GM18873 (cell line): ENCODE results near the gene DAGLB.

Source experiments
- ATAC-seq: cut with Tn5 transposase; IDR thresholded peaks from one replicate; pipeline ENCODE4 v1.9.1; 2021; ENCODE audit warnings: mild to moderate bottlenecking, moderate library complexity, moderate number of reproducible peaks; ENCODE audit not compliant: unreplicated experiment, low FRiP score

Gene DAGLB

DNA sequence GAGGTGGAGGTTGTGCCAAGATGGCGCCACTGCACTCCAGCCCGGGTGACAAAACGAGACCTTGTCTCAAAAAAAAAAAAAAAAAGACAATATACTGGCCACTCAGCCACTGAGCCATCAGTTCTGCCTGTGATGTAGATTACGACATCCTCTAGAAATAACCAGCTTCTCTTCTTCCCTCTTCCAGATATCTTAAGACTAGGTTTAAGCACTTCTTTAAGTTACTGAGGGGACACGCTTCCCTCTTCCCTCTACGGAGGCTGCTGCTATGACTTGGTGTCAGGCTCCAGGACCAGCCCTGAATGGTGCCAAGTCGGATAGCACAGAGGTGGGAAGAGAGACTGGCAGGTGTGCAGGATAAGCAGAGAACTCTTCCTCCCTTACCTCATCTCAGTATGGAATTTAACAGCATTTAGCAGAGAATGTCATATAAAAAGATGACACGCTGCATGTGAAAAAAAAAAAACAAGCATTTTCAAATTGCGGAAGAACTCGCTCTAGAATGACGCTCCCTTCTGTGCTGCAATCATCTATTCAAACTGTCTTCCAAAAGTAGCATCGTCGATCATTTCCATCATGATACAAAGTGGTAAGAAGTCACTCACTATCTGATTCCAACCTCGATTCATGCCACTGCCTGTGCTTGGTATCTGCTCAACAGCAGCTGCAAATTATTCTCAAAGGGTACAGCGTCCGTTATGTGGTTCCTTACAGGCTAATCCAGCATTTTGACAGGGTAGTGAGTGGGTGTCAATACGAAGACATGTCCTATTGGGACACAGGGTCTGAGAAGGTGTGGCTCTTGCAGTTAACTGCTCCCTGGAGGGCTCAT lies 13.8 kb downstream of the DAGLB start:
- no peak for ATAC-seq

DNA sequence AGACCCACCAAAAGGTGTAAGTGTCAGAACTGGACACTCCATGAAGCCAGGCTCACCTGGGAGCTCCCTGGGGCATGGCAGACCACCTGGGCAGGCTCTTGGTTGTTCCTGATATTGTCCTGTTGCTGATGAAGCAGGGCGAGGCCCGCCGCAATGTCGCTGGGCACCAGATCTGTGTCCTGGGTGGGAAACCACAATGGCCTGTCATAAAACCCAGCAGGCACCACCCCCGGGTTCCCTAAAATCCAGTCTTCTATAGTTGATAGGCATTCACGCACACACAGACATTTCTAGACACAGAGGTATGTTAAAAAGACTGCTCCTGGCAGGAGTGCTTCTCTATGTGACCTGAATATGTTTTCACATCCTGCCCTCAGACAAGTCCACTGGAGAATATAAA lies 15.0 kb downstream of the DAGLB start:
- ATAC-seq, result no peak

DNA sequence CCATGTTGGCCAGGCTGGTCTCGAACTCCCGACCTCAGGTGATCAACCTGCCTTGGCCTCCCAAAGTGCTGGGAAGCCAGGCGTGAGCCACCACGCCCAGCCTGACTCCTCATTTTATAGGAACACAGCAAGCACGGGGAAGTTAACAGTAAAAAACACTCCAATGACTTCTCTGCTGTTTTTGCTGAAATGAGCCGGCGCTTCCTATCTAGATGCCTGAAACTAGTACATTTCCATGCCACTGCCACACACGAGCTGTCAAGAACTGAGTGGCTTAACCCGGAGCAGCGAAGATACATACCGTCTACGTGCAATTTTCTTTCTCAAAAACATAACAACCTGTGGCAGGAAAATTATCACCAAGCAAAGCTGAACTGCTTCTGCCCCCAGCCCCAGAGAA lies 16.8 kb downstream of the DAGLB start:
- no peak for ATAC-seq

DNA sequence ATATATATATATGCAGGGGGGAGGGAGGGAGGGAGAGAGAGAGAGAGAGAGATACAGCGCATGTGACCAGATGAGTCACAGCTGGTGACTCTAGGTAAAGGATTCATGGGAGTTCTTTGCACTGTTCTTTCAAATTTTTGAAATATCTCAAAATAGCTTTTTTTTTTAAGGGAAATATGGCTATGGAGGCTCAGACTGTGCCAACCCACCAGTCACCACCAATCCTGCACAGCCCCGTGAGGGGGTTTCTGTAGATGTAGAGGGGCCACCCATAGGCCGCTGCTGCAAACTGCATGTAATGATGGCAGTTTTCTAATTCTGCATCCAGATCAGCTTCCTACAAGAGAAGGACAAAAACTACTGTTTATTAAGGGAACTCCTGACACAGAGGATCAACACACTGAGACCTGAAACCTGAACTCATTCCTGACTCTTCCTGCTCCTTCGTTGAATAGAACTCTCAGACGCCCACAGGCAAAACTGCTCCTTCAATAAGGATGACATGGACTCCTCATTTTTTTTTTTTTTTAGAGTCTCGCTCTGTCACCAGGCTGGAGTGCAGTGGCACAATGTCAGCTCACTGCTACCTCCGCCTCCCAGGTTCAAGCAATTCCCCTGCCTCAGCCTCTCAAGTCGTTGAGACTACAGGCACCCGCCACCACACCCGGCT lies 17.3 kb downstream of the DAGLB start:
- no peak for ATAC-seq

DNA sequence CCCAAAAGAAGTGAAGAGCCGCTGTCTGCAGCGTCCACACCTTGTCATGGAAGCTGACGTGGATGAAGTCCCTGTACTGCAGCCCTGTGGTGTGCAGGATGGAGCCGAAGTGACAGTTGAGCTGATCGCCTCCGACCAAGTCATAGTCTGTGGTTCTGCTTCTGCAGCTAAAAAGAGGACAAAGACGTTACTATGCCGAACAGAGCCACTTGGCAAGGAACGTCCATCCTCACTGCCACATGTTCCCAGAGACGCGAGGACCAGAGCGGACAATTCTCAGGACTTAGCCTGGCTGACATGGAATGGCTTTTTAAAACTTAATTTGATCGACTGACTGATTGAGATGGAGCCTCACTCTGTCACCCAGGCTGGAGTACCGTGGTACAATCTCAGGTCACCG lies 21.8 kb downstream of the DAGLB start:
- no peak for ATAC-seq

DNA sequence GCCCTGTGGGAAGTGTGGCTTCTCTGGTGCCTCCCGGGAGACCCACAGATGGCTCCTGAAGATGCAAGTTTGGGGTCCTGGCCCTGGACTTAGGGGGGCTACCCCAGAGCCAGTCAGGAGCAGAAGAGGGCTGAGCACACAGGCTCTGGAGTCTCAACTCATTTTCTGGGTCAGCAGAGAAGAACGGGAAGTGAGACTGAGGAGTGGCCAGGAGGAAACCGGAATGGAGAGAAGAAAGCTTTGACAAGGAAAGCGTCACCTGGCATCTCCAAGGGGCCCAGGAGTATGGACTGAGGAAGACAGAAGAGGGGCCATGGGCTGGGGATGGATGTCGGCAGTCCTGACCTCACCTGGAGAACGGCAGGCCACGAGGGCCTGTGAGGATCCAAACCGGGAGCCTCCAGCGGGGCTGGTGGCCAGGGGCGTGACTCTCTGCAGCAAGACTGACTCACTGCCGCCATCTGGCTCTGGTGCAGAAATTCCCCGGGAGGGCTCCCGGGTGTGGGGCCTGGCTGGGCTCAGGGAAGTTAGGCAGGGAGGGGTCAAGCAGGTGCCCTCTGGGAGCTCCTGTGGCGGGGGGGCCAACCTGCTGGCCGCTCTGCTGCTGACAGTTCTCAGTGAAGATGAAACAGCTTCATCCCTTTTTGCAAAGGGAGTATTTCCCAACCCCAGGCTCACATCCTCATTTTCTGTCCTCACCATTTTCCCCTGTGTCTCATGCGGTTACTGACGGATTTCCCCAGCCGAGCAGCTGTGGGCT lies 23.6 kb downstream of the DAGLB start:
- no peak for ATAC-seq

DNA sequence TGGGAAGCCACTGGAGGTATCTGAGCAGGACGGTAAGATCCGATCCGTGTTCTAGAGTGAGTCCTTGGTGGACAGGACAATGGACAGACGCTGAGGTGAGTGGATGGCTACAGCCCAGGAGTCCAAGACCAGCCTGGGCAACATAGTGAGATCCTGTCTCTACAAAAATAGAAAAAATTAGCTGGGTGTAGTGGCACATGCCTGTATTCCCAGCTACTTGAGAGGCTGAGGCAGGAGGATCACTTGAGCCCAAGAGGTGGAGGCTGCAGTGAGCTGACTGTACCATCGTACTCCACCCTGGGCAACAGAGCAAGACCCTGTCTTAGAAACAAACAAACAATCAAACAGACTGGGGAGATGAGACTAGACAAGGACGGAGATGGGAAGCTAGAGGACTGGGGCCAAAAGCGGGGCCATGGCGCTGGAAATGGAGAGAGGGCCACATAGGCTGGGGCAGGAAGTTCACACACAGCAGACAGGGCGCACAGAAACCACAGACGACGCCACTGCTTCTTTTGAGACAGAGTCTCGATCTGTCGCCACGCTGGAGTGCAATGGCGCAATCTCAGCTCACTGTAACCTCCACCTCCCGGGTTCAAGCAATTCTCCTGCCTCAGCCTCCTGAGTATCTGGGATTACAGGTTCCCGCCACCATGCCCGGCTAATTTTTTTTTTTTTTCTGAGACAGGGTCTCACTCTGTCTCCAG lies 24.7 kb downstream of the DAGLB start:
- no peak for ATAC-seq

DNA sequence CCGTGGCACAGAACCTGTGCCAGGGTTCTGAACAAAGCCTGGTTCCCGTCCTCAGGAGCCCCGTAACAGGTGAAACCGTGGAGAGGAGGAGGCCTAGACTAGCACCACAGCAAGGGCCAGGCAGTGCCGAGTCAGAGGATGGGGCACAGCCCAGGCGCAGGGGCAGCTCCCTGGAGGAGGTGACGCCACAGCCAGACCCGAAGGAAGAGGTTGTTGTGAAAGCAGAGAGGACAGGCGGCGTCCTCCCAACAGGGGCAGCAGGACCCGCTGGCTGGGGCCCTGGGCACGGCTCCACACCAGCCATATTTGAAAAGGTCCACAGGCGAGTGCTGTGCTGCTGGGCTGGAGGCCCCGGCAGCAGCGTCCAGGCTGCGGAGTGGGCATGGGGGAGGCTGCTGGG lies 25.7 kb downstream of the DAGLB start:
- no peak for ATAC-seq

DNA sequence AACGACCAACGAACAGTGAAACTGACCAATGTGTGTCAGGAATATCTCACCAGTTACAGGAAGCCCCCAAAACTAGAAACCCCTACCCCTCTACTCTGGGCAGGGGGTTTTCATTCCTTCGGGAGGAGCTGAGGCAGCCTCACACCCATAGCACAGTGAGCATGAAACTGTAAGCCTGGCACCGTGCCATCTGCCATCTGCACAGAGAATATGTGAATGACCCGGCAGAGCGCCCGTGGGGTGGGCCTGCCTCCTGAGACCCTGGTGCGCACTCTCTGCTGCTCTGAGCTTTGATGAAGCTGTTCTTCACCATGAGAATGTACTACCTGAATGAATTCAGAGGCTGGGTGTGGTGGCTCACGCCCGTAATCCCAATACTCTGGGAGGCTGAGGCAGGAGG lies 27.1 kb downstream of the DAGLB start:
- ATAC-seq, result no peak

DNA sequence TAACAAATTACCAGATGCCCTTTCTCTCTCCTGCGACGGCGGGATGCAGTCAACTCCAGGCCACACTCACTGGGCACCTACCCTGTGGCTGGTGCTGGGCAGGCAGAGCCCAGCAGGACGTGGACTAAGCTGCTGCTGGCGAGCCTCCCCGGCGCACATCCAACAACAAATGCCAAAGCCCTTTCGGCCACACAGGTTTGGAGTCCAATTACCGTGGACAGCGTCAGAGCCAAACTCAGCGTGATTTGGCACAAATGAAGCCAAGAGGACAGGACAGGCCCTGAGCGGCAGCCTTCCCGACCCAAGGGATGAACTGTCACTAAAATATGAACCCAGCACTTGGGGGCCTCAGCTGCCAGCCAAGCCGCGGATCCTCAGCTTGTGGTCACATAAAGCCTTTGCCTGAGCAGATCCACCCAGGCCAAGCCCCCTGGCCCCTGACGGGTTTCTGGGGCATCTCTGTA lies 28.4 kb downstream of the DAGLB start:
- no peak for ATAC-seq

DNA sequence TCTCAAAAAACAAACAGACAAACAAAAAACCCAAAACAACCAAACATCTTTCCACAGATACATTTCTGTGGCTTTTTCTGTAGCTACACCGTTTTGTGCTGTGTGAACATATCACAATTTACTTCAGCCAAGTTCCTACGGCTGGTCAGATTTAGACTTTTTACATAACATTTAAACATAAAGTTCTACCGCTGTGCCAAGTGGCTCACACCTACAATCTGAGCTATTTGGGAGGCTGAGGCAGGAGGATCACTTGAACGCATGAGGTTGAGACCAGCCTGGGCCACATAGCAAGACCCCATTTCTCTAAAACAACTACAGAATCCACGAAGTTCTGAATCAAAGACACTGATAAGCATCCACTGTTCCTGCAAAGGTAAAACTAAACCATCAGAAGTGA lies 30.3 kb downstream of the DAGLB start:
- ATAC-seq, result no peak

DNA sequence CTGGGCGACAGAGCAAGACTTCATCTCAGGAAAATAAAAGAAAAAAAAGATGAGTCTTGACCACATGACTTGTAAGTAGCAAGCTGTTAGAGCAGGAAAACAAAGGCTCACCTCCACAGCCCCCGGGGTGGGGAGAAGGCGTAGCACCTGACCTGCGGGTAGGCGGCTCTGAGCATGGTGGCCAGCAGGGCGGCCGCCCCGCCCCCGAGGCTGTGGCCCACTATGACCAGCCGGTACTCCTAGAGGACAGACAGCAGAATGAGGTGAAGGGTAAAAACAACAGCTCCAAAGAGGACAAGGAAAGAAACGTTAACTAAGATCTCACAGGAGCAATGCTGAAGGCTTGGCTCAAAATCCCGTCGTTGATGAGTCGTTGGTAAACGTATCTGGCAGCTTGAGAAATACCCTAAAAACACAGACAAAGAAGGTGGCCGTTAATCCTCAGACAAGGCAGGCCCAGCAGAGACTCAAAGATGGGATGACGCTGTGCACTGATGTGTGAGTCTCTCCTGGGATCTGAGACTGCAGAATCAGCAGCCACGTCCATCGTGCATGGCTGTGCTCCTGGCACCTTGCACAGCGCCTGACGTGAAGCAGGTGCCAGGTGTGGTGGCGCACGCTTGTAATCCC lies 31.1 kb downstream of the DAGLB start:
- no peak for ATAC-seq

DNA sequence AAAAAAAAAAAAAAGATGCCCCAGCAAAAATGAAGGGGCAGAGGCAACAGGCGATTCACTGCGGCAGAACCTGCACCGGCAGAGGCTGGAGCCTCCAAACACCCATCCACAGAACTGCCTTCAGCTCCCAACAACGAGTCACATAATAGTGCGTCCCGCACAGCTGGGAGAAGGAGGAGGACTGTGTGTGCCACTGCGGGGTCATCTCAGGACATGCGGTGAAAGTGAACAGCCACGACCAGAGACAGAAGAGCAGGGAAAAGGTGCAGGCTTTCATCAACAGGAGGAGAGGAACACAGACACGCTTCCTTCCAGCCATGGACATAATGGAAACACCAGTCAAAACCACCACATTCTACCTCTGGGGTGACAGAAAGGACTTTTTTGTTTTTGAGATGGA lies 34.1 kb downstream of the DAGLB start:
- ATAC-seq, result no peak

DNA sequence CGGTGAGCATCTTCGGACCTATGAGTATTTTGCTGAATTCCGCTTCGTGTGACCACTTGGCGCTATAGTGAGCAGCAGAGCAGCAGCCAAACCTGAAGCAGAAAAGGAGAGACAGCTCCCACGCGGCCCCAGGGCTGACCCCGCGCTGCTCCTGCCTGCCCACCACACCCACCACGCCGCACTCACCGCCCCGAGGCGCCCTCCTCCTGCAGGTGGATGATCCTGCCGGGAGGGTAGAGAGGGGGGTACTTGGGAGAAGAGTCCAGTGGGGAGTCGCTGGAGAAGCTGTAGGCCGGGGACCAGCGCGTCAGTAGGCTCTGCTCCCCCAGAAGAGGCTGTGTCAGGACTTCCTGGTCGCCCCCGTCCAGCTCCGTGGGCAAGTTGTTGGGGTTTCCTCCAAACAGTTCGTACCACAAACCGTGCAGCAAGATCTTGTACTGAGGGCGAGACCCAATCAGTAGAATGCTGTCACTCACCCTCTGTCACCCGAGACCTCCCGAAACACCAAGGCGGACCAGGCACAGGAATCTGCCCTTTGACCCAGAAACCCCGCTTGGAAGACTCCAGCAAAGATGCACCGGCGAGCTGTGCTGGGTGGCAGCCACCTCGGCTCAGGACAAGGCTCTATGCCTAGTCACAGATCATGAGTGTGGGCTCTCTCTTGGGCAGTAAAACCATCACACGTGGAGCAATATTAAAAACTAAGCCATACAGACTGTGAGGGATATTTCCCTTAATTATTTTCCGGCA lies 37.6 kb downstream of the DAGLB start:
- no peak for ATAC-seq

DNA sequence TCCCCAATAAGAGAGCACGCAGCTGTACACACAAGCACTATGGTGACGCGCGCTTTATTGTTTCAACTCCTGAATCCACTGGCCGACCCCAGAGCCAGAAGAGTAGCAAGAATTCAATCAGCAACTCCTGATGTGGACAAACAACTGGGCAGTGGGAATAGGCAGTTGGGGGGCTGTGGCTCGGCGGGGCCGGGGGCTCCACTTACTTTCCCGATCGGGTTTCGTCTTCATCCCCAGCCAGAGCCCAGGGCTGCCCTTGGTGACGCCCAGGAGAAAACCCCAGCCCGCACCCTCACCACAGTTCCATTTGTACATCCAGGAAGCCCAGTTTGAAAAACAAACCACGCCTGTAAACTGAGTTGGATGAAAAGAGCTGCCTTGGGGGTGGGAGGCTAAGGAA lies 38.7 kb downstream of the DAGLB start:
- no peak for ATAC-seq

DNA sequence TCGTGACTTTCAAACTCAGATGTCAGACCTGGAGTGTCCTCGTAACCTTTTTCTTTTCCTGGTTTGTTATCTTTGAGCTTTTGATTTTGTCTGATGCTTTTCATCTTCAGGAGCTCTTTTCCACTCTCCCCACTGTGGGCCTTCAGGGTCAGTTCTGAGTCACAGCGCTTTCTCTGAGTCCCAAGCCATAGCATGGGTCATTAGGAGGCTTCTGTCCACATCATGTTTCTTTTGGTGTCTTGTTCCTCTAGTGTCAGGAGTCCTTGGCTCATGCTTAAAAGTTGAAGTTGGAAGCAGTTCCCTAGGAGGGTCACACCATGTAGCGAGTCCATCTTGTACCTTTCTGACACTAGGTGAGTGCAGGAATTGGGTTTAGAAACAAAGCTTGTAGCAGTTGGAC lies 40.3 kb downstream of the DAGLB start:
- no peak for ATAC-seq

DNA sequence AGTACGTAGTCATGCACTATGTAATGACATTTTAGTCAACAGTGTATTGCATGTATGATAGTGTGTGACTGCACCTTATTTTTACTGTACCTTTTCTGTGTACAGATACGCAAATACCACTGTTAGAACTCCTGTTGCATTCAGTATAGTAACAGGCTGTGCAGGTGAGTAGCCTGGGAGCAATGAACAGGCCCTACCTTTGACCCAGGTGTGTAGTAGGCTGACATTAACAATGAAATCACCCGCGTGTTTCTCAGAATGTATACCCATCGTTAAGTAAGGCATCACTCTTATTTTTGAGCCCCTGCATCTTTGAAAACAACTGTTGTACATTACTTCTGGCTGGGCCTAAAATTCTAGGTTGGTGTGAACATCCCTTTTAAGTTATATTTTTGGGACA lies 41.6 kb downstream of the DAGLB start:
- ATAC-seq, result no peak

DNA sequence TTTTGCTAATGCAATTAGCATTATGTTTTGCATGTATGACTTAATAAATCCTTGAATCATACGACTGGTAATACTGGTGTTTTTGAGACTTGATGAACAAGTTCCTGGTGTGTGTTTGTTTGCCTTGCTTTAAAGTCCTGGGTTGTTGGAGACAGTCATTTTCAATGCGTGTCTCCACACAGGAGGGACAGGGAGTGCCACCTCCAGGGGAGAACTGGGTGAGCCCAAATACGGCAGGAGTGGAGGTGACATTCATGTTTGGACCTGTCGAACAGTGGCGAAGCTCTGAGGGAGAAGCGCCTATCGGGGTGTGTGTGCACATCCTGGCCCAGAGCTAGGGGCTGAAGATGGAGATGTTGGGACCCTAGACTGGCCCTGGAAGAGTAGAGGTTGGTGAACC lies 43.8 kb downstream of the DAGLB start:
- ATAC-seq, result no peak

DNA sequence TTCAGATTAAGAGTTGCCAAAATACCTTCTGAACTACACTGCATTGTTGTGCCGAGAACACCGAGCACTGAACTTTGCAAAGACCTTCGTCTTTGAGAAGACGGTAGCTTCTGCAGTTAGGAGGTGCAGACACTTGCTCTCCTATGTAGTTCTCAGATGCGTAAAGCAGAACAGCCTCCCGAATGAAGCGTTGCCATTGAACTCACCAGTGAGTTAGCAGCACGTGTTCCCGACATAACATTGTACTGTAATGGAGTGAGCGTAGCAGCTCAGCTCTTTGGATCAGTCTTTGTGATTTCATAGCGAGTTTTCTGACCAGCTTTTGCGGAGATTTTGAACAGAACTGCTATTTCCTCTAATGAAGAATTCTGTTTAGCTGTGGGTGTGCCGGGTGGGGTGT lies 45.0 kb downstream of the DAGLB start:
- ATAC-seq, result no peak

DNA sequence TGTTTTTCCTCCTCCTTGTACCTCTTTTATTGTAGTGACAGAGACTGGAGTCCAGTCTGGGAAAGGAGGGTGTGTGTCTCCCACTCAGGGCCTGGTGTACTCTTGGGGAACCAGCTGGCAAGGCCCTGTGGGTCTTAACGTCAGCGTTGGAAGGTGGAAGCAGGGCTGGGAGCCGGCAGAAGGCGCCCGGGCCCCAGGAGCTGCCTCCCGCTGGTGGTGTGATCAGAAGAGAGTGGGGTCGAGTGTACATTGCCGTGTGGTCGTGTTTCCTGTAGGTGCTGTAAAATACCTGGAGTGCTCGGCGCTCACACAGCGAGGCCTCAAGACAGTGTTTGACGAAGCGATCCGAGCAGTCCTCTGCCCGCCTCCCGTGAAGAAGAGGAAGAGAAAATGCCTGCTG lies 45.7 kb downstream of the DAGLB start:
- no peak for ATAC-seq
